ENCODE data around the gene P2RY11.

P2RY11 gene

DNA sequence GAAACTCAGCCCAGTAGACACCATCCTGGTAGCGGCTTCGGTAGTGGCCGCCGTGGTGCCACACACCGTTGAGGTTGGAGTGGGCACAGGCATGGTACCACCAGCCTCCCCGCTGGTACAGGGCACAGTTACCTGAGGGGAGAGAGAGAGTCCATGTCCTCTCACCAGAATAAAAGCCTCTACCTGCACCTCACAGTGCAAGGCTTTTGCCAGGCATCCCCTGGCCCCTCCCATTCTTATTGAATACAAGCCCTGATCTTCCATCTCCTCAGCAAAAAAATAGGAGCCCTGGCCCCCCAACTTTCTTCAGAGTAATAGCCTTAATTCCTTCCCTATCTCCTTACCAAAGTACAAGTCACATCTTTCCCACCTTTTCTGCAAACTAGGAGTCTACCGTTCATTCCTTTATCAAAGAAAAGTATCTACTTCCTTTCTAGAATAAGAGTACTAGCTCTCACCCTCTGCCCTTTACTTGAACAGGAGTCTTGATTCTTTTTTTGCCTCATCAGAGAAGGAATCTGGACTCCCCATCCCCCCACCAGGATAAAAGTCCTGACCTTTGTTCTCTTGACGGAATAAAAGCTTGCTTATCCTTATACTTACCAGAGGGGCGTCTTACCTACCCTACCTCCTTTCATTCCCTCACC, 18.7 kb upstream of the P2RY11 start:
- DNase-seq, result no peak

DNA sequence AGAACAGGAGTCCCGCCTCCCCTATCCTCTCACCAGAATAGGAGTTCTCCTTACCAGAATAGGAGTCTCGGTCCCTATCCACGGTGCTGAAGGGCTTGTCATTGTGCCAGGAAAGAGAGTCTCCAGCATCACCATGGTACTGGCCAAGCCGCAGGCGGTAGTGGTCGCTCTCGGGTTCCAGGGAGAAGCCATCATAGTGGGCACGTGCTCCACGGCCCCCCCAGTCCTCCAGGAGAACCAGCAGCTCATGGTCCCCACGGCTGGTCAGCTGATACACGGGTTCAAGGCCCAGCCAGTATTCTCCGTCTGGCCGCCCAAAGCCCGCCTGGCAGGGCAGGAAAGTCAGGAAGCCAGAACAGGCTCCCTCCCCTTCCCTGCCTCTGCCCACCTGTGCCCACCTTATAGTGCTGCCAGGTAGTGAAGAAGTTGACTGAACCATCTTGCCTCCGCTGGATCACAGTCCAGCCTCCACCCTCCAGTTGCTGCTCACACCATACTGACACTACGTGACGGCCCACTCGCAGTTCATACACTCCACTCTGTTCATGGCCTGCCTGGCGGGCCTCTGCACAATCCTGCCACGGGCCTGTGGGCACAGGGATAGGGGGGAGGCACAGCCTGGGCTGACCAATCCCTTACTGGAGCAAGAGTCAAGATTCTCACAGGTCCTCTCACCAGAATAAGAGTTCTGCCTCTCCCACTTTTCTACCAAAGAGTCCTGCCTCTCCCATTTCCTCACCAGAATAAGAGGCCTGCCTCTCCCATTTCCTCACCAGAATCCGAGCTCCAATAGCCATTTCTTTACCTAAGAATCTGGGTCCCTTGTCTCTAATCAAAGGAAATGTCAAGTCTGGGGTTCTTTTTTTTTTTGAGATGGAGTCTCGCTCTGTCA, 18.0 kb upstream of the P2RY11 start:
- no peak for DNase-seq

DNA sequence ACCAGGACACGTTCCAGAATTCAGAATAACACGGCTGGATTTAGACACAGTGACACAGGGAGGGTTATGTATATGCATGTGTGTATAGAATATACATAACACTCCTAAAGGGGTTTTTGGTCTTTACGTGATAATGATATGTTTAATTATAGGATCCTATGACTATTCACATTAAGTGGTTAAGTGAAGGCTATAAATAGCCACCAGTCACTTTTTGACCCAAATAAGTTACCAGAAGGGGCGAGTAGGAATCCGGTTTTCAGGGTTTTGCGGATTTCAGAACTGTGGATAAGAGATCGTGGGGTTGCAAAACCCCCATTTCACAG, 15.9 kb upstream of the P2RY11 start:
- no peak for DNase-seq

DNA sequence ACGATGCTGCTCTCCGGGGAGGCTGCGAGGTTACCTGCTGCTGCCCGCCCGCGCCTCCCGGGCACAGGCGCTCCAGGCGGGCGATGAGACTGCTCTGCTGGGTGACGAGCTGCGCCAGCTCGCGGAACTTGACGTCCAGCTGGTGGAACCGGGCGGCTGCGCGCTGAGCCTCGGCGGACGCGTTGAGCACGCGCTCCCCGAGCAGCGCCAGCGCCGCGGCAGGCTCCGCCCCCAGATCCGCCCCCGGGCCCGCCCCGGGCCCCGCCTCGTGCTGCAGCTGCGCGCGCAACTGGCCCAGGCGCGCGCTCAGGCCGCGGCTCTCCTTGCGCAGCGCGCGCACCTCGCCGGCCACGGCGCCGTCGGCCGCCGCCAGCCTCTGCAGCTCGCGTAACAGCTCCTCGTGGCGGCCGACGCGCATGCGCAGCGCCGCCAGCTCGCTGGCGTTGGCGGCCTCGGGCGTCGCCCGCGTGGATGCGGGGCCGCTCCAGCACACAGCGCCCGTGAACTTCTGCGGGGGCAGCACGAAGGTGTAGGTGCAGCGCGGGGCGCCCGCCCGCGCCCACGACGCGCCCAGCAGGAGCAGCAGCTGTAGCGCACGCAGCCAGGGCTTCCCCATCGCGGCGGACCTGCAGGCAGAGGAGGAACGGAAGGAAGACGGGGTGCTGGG, 15.4 kb upstream of the P2RY11 start:
- DNase-seq, result peak in 57 of 58 donors; percentile 39 to 98 (median 85)

- DNase-seq, result peak in 9 of 58 donors; percentile 27 to 61 (median 51)
These were observed 14.9 kb upstream of the P2RY11 start for GRCh38 chr19:10096615-10096963.

GRCh38 chr19:10100163-10100785, 11.2 kb upstream of the P2RY11 start:
- DNase-seq, result no peak

GRCh38 chr19:10102787-10103236, 8.7 kb upstream of the P2RY11 start:
- DNase-seq, result no peak

GRCh38 chr19:10104130-10104513, 7.4 kb upstream of the P2RY11 start:
- DNase-seq, result no peak

DNA sequence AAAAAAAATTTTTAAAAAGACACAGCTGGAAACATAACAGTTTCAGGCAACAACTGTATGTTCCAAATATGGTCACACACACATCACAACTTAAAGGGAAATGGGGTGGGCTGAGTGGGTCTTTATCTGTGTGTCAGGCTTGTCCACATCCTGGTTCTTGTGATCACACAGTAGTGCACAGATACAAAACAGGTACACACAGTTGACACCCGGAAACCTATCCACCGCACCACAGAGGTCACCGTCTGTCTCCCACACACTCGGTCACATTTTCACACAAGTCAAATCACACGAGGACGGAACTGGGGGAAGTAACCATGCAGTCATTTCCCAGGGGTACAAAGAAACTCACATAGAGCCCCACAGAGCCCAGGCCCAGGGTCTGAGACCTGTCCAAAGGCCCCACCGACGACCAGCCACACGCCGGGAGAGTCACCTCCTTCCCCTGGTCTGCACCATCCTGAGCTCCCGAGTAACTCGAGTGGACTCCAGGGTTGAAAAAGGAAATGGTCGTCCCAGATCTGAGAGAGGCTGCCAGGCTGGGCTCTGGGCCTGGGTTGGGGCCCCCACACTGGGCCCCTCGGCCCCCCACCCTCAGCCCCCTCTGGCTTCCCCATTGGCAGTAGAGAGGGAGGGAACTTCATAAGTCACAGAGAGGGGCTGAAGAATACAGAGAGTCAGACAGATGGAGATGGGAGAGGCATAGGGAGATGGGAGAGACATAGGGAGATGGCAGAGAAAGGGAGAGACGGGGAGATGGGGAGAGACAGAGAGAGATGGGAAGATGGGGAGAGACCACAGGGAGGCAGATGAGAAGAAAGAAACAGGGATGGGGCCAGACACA, 6.6 kb upstream of the P2RY11 start:
- no peak for DNase-seq

DNA sequence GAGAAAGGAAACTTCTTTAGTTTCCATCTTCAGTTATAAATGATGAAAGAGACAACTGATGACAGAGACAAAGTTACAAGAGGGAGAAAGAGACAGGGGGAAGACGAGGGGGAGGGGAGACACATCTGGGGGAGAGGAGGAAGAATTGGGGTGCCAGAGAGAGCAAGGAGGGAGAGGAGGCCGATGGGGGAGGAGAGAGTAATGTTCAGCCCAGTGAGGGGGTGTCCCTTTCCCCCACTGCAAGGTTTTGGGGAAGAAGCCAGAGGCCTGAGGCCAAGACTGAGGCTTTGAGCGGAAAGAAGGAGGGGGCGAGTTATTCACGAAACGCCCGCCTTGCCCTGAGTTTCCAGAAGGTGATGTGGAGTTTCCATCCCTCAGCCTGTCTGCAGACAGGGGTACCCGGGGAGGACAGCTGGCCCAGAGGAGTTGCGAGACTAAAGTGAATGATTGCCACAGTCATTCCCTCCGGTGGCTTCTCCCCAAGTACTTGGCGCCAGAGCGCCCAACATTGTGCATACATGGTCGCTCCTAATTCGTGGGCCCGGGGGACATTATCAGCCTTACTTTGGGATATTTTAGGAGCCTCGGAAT, 5.9 kb upstream of the P2RY11 start:
- no peak for DNase-seq

DNA sequence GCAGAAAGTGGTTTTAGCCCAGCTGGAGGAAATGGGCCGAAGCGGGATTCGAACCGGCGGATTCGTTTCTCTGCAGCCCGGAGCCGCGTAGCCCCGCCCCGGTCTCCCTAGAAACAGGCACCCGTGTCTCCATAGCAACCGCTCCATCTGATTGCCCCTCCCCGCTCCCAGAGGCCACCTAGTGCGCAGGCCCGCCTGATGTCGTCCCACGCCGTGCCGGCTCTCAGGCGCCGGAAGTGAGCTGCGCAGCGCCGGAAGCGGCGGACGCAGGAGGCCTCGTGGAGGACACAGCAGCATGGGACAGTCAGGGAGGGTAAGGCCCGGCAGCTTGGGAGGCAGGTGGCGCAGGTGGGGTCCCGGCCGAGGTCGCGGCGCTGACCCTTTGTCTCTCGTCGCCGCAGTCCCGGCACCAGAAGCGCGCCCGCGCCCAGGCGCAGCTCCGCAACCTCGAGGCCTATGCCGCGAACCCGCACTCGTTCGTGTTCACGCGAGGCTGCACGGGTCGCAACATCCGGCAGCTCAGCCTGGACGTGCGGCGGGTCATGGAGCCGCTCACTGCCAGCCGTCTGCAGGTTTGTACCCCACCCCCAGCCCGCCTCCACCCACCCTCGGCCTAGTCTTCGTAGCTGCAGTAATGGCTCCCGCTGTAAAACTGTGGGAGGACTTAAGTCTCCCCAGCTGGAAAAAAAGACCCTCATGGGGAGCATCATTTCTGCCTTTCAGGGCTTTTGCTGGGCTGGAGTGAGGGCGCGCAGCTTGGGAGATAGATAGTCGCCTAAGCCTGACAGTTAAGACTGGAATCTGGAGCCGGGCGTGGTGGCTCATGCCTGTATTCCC, 5.2 kb upstream of the P2RY11 start, which contains the start of gene PPAN:
PPAN (plus strand) TSS at position 263 of the 837 bp plus-strand sequence; CDS start at position 296, 33 bp downstream.
- peak; percentile 55 to 98 (median 96) for DNase-seq

GRCh38 chr19:10107254-10107653, 4.2 kb upstream of the P2RY11 start:
- DNase-seq, result no peak

- no peak for DNase-seq
These were observed 3.6 kb upstream of the P2RY11 start for GRCh38 chr19:10107817-10108367.

DNA sequence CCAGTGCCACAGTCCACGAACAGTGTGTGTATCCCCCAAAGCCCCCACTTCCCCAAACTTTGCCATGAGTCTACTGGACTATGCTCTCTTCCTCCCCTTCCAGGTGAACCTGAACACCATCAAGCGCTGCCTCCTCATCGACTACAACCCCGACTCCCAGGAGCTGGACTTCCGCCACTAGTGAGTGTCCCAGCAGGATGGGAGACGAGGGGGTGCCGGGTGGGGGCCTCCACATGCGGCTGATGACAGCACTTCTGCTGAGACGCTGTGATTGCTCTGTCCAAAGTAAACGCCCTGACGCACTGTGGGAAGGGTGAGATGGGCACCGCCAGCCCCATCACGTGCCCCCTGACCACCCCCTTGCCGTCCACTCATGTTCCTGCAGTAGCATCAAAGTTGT, 2.0 kb upstream of the P2RY11 start:
- DNase-seq, result no peak

GRCh38 chr19:10110076-10110971, 1.2 kb upstream of the P2RY11 start:
- no peak for DNase-seq

DNA sequence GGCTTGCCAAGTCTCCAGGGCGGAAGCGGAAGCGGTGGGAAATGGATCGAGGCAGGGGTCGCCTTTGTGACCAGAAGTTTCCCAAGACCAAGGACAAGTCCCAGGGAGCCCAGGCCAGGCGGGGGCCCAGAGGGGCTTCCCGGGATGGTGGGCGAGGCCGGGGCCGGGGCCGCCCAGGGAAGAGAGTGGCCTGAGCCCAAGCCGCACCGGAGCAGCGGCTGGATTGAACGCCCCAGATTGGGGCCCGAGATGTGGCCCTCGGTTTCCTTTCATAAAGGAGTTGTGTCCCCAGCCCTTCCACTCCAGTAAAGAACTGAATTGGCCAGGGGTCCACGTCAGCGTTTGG, 548 bp upstream of the P2RY11 start:
- no peak for DNase-seq

DNA sequence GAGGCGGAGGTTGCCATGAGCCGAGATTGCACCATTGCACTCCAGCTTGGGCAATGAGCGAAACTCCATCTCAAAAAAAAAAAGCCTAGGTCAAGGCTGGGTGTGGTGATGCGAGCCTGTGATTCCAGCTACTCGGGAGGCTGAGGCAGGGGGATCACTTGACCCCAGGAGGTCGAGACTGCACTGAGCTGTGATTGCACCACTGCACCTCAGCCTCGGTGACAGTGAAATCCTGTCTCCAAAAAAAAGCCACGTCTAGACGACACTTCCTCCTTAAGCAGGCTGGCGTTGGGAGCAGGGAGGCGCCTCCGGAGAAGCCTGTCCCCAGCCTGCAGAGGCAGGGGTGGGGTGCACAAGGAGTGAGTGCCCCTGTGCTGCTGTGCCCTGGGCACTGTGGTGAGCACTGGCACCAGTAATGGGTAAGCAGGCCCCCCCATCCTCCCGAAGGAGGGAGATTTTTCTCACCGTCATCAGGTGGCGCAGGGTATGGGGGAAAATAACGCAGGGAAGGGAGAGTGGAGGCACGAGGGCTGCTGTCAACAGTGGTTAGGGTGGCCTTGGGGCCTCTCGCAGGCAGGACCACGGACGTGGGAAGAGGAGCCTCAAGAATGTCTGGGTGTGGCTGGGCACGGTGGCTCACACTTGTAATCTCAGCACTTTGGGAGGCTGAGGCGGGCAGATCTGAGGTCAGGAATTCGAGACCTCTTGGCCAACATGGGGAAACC, 706 bp downstream of the P2RY11 start:
- DNase-seq, result peak in 1 of 58 donors; percentile 16
